ENCODE data around the gene CC2D1B.

DNA sequence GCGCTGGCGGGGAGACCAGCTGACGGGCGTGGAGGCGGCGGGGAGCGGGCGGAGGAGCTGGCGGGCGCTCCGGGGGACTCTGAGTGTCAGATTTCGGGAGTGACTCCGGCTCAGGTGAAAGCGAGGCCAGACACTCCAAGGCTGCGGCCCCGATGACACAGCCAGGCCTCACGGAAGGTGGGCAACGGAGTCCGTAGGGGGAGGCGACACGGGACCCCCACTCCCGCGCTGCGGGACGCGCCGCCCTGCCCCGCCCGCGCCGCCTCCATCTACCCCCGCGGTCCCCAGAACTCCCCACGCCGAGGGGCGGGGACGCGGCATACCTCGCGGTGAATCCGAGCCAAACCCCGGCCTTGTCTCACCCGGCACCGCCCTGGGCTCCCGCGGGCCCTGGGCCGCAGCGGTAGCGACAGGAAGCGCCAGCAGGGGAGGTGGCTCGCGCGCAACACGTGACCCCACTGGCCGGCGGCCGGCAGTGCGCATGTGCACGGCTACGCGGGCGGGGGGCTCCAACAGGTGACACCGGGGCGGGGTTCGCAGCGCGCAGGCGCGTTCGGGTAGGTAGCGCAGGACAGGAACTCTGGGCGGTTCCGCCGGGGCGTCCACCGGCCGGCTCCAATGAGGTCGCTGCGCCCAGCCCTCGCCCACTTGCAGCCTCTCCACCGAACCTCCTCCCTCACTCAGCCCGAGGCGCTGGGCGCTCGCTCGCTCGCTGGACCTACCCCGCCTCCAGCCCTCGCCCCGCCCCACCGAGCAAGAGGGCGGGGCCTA is at the start of gene CC2D1B:
- TF ChIP-seq, protein P1, sequence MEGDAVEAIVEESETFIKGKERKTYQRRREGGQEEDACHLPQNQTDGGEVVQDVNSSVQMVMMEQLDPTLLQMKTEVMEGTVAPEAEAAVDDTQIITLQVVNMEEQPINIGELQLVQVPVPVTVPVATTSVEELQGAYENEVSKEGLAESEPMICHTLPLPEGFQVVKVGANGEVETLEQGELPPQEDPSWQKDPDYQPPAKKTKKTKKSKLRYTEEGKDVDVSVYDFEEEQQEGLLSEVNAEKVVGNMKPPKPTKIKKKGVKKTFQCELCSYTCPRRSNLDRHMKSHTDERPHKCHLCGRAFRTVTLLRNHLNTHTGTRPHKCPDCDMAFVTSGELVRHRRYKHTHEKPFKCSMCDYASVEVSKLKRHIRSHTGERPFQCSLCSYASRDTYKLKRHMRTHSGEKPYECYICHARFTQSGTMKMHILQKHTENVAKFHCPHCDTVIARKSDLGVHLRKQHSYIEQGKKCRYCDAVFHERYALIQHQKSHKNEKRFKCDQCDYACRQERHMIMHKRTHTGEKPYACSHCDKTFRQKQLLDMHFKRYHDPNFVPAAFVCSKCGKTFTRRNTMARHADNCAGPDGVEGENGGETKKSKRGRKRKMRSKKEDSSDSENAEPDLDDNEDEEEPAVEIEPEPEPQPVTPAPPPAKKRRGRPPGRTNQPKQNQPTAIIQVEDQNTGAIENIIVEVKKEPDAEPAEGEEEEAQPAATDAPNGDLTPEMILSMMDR (IDR thresholded peaks at IDR 0.05; ENCODE audit: low read depth, low read length, poor library complexity, severe bottlenecking): no peak
- TF ChIP-seq EZH2phosphoT487 (IDR thresholded peaks at IDR 0.05; ENCODE audit: borderline replicate concordance, low read length): no peak

Data from DOHH2 (cell line).